Trophoblast cell (in vitro differentiated cells and primary cell): ENCODE measurements around the gene TFPT.

Source experiments
- DNase-seq, 2 donors: peaks; one replicate each; pipeline ENCODE4 v3.0.0-alpha.2; 2016
- H2AFZ ChIP-seq: 2 replicates; pipeline ENCODE4 v1.6.1; 2013; ENCODE audit warnings: low read length, moderate library complexity, mild to moderate bottlenecking; ENCODE audit not compliant: insufficient read depth, poor library complexity
- H2AK5ac ChIP-seq: 2 replicates; pipeline ENCODE4 v1.6.1; 2013; ENCODE audit warnings: mild to moderate bottlenecking, low read length
- H2BK120ac ChIP-seq: 2 replicates; pipeline ENCODE4 v1.6.1; 2013; ENCODE audit warnings: low read length, mild to moderate bottlenecking, moderate library complexity; ENCODE audit not compliant: insufficient read depth, poor library complexity
- H2BK12ac ChIP-seq: 2 replicates; pipeline ENCODE4 v1.6.1; 2013; ENCODE audit warnings: mild to moderate bottlenecking, low read length, moderate library complexity
- H2BK5ac ChIP-seq: 2 replicates; pipeline ENCODE4 v1.6.1; 2013; ENCODE audit warnings: low read length, low read depth, moderate library complexity, mild to moderate bottlenecking; ENCODE audit not compliant: poor library complexity
- H3K14ac ChIP-seq: 2 replicates; pipeline ENCODE4 v1.6.1; 2013; ENCODE audit warnings: mild to moderate bottlenecking, low read length
- H3K18ac ChIP-seq: 2 replicates; pipeline ENCODE4 v1.6.1; 2013; ENCODE audit warnings: mild to moderate bottlenecking, low read length
- H3K23ac ChIP-seq: 2 replicates; pipeline ENCODE4 v1.6.1; 2013; ENCODE audit warnings: low read length
- H3K27ac ChIP-seq: 2 replicates; pipeline ENCODE4 v1.5.1; 2013; ENCODE audit warnings: low read depth, mild to moderate bottlenecking, inconsistent platforms, low read length, moderate library complexity
- H3K27me3 ChIP-seq: 2 replicates; pipeline ENCODE4 v1.6.1; 2013; ENCODE audit warnings: inconsistent platforms, mild to moderate bottlenecking, low read length, moderate library complexity; ENCODE audit not compliant: insufficient read depth
- H3K36me3 ChIP-seq, 2 experiments: 1 replicate in 1 of 2; 2 replicates in 1 of 2; pipeline ENCODE4 v1.6.1; 2013; ENCODE audit warnings: low read length in 2 of 2, mild to moderate bottlenecking in 2 of 2, moderate library complexity in 1 of 2; ENCODE audit not compliant: insufficient read depth in 2 of 2, control insufficient read depth in 1 of 2
- H3K4ac ChIP-seq: 2 replicates; pipeline ENCODE4 v1.6.1; 2013; ENCODE audit warnings: low read depth, mild to moderate bottlenecking, low read length, moderate library complexity
- H3K4me1 ChIP-seq, 2 experiments: 1 replicate in 1 of 2; 2 replicates in 1 of 2; pipeline ENCODE4 v1.6.1; 2013; ENCODE audit warnings: low read length in 2 of 2, mild to moderate bottlenecking in 2 of 2, moderate library complexity in 1 of 2; ENCODE audit not compliant: insufficient read depth in 2 of 2, control insufficient read depth in 1 of 2
- H3K4me2 ChIP-seq: 2 replicates; pipeline ENCODE4 v1.6.1; 2013; ENCODE audit warnings: inconsistent platforms, mild to moderate bottlenecking, low read length, moderate library complexity
- H3K4me3 ChIP-seq: 2 replicates; pipeline ENCODE4 v1.5.1; 2013; ENCODE audit warnings: mild to moderate bottlenecking, low read depth, low read length, inconsistent platforms
- H3K79me1 ChIP-seq: one replicate; pipeline ENCODE4 v1.6.1; 2013; ENCODE audit warnings: low read length
- H3K79me2 ChIP-seq: 2 replicates; pipeline ENCODE4 v1.6.1; 2013; ENCODE audit warnings: low read length, mild to moderate bottlenecking; ENCODE audit not compliant: control insufficient read depth, insufficient read depth, poor library complexity
- H3K9ac ChIP-seq: 2 replicates; pipeline ENCODE4 v1.6.1; 2013; ENCODE audit warnings: mild to moderate bottlenecking, low read length
- H3K9me3 ChIP-seq: 2 replicates; pipeline ENCODE4 v1.6.1; 2013; ENCODE audit warnings: low read depth, mild to moderate bottlenecking, control low read depth, inconsistent platforms, low read length; ENCODE audit not compliant: insufficient read depth
- H4K12ac ChIP-seq: 2 replicates; pipeline ENCODE4 v1.6.1; 2013; ENCODE audit warnings: low read depth, mild to moderate bottlenecking, low read length, moderate library complexity
- H4K8ac ChIP-seq: 2 replicates; pipeline ENCODE4 v1.6.1; 2013; ENCODE audit warnings: low read depth, mild to moderate bottlenecking, low read length, moderate library complexity
- H4K91ac ChIP-seq: one replicate; pipeline ENCODE4 v1.6.1; 2013; ENCODE audit warnings: low read depth, mild to moderate bottlenecking, low read length, moderate library complexity
- WGBS: extraction: QIAGEN DNeasy Blood & Tissue Kit; methylation state at CpG from one replicate; pipeline ENCODE4 v1.1.7; 2013; ENCODE audit warnings: missing lambda C conversion rate; ENCODE audit not compliant: insufficient read length, insufficient coverage; ENCODE audit errors: extremely low coverage; 5-methylcytosine and 5-hydroxymethylcytosine counted together

TFPT gene

DNA sequence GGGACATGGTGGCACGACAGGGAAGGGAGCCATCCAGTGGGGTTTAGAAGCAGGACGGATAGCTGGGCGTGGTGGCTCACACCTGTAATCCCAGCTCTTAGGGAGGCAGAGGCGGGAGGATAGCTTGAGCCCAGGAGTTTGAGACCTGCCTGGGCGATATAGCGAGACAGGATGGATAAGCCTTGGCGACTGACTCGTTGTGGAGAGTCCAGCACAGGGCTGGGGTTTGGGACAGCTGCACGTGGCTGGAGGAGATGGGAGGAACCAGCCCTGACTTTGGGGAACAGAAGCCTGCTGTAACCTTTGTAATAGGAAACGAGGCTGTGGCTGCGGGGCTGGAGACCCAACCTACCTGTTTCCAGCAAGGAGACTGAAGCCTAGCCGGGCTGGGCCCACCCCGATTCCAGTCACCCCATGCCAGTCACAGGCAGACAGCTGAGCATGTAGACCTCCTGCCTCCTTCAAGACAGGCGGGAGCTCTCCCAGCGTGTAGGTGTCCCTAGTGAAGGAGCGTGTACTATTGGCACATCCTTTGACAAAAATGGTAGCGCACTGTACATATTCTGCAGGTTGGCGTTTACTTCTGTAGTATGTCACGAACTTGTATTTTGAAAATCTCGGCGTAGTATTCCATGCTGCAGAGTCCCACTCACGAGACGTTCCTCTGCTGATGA, 36.0 kb upstream of the TFPT start:
- no peak for DNase-seq
- H3K27ac ChIP-seq: no peak overlapping the region
- peaks cover 1% of the 10 kb centered on the region for H3K9me3 ChIP-seq
- H3K4me2 ChIP-seq: no peak overlapping the region
- H3K4ac ChIP-seq: no peak overlapping the region
- no peak overlapping the region for H3K9ac ChIP-seq
- no peak overlapping the region for H3K23ac ChIP-seq
- no peak overlapping the region for H2BK5ac ChIP-seq
- H3K79me1 ChIP-seq: no peaks in the 10 kb centered on the region
- H3K27me3 ChIP-seq: no peaks in the 10 kb centered on the region
- H4K12ac ChIP-seq: no peak overlapping the region
- H2AK5ac ChIP-seq: no peak overlapping the region
- no CpG with 5 or more reads among the region's 23 CpGs for WGBS
- H2BK120ac ChIP-seq: no peak overlapping the region
- H2AFZ ChIP-seq: no peak overlapping the region
- no peaks in the 10 kb centered on the region for H3K79me2 ChIP-seq
- H2BK12ac ChIP-seq: no peak overlapping the region
- H3K4me1 ChIP-seq: no peaks in the 10 kb centered on the region
- peaks cover 91 to 96% of the 10 kb centered on the region in 2 experiments for H3K36me3 ChIP-seq
- H3K14ac ChIP-seq: no peak overlapping the region
- no peak overlapping the region for H4K8ac ChIP-seq
- no peak overlapping the region for H3K4me3 ChIP-seq
- no peak overlapping the region for H3K18ac ChIP-seq
- no peak overlapping the region for H4K91ac ChIP-seq

DNA sequence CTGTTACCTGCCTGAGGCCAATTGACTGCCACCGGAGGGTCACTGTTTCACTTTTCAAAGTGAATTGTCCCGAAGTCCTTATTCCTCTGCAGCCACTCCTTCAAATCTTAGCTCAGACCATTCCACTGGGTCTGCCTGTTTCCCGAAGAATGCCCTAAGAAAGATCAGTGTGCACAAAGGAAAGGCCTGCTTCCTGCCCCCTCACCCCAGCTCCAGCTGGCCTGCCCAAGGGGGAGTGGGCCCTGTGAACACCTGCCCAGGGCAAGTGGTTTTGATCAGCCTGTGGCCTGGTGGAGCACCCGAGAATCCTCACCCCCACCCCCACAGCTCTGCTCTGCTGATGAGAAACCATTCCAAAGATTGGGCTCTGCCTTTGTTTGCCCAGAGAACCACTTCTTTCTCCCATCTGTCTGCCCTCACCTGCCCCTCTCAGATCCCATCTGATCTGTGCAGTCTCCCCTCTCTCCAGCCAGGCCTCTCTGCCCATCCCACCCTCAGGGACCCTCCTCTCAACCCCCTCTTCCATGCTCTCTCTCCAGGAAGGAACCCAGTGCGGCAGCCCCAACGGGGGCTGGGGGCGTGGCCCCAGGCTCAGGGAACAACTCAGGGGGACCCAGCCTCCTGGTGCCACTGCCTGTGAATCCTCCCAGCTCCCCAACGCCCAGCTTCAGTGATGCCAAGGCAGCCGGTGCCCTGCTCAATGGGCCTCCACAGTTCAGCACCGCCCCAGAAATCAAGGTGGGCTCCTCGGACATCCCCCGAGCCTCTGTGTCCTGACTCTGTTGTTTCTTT, 33.8 kb upstream of the TFPT start:
- Histone ChIP-seq H4K8ac (no peak overlapping the region), H3K9ac (no peak overlapping the region), H2BK5ac (no peak overlapping the region), H2AK5ac (no peak overlapping the region), H3K4me1 (no peaks in the 10 kb centered on the region), H4K12ac (no peak overlapping the region), H3K79me2 (no peaks in the 10 kb centered on the region), H2BK120ac (no peak overlapping the region), H3K9me3 (peaks cover 1% of the 10 kb centered on the region), H3K23ac (no peak overlapping the region), H4K91ac (no peak overlapping the region), H3K14ac (no peak overlapping the region), H3K27ac (no peak overlapping the region), H3K4me3 (no peak overlapping the region), H3K27me3 (no peaks in the 10 kb centered on the region), H3K4me2 (no peak overlapping the region), H2AFZ (no peak overlapping the region), H3K18ac (no peak overlapping the region), H3K4ac (no peak overlapping the region), H2BK12ac (no peak overlapping the region), H3K79me1 (no peaks in the 10 kb centered on the region), H3K36me3 (peaks cover 96 to 98% of the 10 kb centered on the region in 2 experiments)
- WGBS: no CpG with 5 or more reads among the region's 12 CpGs
- DNase-seq: no peak

DNA sequence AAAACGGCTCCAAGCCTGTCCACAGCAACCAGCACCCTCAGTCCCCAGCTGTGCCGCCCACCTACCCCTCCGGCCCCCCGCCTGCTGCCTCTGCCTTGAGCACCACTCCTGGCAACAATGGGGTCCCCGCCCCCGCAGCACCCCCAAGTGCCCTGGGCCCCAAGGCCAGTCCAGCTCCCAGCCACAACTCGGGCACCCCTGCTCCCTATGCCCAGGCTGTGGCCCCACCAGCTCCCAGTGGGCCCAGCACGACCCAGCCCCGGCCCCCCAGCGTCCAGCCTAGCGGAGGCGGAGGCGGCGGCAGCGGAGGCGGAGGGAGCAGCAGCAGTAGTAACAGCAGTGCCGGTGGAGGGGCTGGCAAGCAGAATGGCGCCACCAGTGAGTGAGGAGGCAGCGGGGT, 32.7 kb upstream of the TFPT start:
- no peak overlapping the region for H4K8ac ChIP-seq
- H3K9me3 ChIP-seq: peaks cover 1% of the 10 kb centered on the region
- no peak overlapping the region for H2AK5ac ChIP-seq
- H3K9ac ChIP-seq: no peak overlapping the region
- no peak overlapping the region for H3K4me3 ChIP-seq
- no peak overlapping the region for H3K14ac ChIP-seq
- no peak overlapping the region for H2BK12ac ChIP-seq
- H3K4me2 ChIP-seq: no peak overlapping the region
- H3K4me1 ChIP-seq: no peaks in the 10 kb centered on the region
- no peaks in the 10 kb centered on the region for H3K79me2 ChIP-seq
- no peak overlapping the region for H3K18ac ChIP-seq
- no peak overlapping the region for H4K91ac ChIP-seq
- H3K27me3 ChIP-seq: no peaks in the 10 kb centered on the region
- no peak overlapping the region for H3K4ac ChIP-seq
- no peak for DNase-seq
- no peaks in the 10 kb centered on the region for H3K79me1 ChIP-seq
- WGBS: no CpG with 5 or more reads among the region's 19 CpGs
- no peak overlapping the region for H2BK120ac ChIP-seq
- peaks cover 96 to 98% of the 10 kb centered on the region in 2 experiments for H3K36me3 ChIP-seq
- no peak overlapping the region for H2BK5ac ChIP-seq
- no peak overlapping the region for H3K27ac ChIP-seq
- H3K23ac ChIP-seq: no peak overlapping the region
- H4K12ac ChIP-seq: no peak overlapping the region
- no peak overlapping the region for H2AFZ ChIP-seq

DNA sequence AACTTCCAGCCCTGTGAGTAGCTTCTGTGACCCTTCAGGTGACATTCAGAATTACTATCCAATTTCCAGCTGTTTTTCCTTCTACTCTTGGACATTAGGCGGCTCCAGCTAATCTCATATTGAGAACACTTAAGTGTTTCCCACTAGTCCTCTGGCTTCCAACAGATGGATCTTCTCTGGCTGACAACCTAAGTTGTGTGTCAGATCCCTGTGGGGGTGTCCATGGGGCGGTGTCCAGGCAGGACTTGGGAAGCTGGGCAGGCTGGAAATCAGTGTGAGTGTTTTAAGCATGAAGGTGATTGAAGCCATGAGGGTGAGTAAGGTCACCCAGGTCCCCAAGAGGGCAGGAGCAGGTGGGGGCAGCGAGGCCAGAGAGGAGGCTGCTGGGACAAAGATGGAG, 32.2 kb upstream of the TFPT start:
- Histone ChIP-seq H4K12ac (no peak overlapping the region), H3K23ac (no peak overlapping the region), H3K36me3 (peaks cover 96 to 98% of the 10 kb centered on the region in 2 experiments), H4K91ac (no peak overlapping the region), H2AFZ (no peak overlapping the region), H3K4me2 (no peak overlapping the region), H3K4me3 (no peak overlapping the region), H3K27me3 (no peaks in the 10 kb centered on the region), H3K9ac (no peak overlapping the region), H3K79me1 (no peaks in the 10 kb centered on the region), H3K4ac (no peak overlapping the region), H3K14ac (no peak overlapping the region), H3K79me2 (no peaks in the 10 kb centered on the region), H3K27ac (no peak overlapping the region), H2BK120ac (no peak overlapping the region), H4K8ac (no peak overlapping the region), H3K18ac (no peak overlapping the region), H3K4me1 (no peaks in the 10 kb centered on the region), H2BK12ac (no peak overlapping the region), H2AK5ac (no peak overlapping the region), H3K9me3 (peaks cover 1% of the 10 kb centered on the region), H2BK5ac (no peak overlapping the region)
- no CpG with 5 or more reads among the region's 3 CpGs for WGBS
- DNase-seq: no peak
